AML-193 (cell line): Measurements from ENCODE around the gene INA.
"Not testable (repeated sequence)": the region's sequence is repeated elsewhere in the genome, so short reads cannot be mapped to it uniquely, and the experiment has no call there.

Experiments
- DNase-seq, 2 experiments: peaks; one replicate each; lab custom pipeline; 2025; lab: John Stamatoyannopoulos, UW

Gene INA

GRCh38 chr10:103276896-103277712, at the start of gene INA:
INA (plus strand) TSS chr10:103277138; CDS start chr10:103277212, 74 bp downstream.
- no peak for DNase-seq

- DNase-seq, result no peak
Observed at GRCh38 chr10:103227416-103227815, 49.5 kb upstream of the INA start.

- DNase-seq, result no peak
Observed at GRCh38 chr10:103231047-103231551, 45.8 kb upstream of the INA start.

GRCh38 chr10:103232131-103232673, 44.7 kb upstream of the INA start:
- DNase-seq, result no peak

- no peak for DNase-seq
Observed at GRCh38 chr10:103232772-103233488, 44.0 kb upstream of the INA start.

- DNase-seq, result no peak
Observed at GRCh38 chr10:103235775-103236174, 41.2 kb upstream of the INA start.

GRCh38 chr10:103238506-103239252, 38.3 kb upstream of the INA start:
- no peak for DNase-seq

- peak; percentile 46 to 60 for DNase-seq
Observed at GRCh38 chr10:103241262-103242011, 35.5 kb upstream of the INA start.

GRCh38 chr10:103244666-103245271, 32.2 kb upstream of the INA start:
- DNase-seq, result peak; percentile 77 to 78

GRCh38 chr10:103245587-103245986, 31.4 kb upstream of the INA start, which contains the start of gene RPEL1:
RPEL1 (plus strand) TSS chr10:103245887; CDS start chr10:103245997, 110 bp downstream.
- DNase-seq, result not testable (repeated sequence)

GRCh38 chr10:103246324-103246723, 30.6 kb upstream of the INA start:
- no peak for DNase-seq

- no peak for DNase-seq
Observed at GRCh38 chr10:103254113-103254512, 22.8 kb upstream of the INA start.

GRCh38 chr10:103254538-103255325, 22.2 kb upstream of the INA start:
- DNase-seq, result no peak

GRCh38 chr10:103256613-103257012, 20.3 kb upstream of the INA start:
- no peak for DNase-seq

- DNase-seq, result no peak
Observed at GRCh38 chr10:103257812-103258211, 19.1 kb upstream of the INA start.

GRCh38 chr10:103258928-103259327, 18.0 kb upstream of the INA start:
- not testable (repeated sequence) for DNase-seq

- DNase-seq, result no peak
Observed at GRCh38 chr10:103259989-103260388, 16.9 kb upstream of the INA start.

GRCh38 chr10:103262229-103262628, 14.7 kb upstream of the INA start:
- no peak for DNase-seq

GRCh38 chr10:103265717-103266329, 11.1 kb upstream of the INA start:
- DNase-seq, result peak; percentile 19 to 22
